GM18951 (cell line): ENCODE results near the gene SGMS1.

Source experiments
- POLR2A ChIP-seq: IDR thresholded peaks from 4 replicates; pipeline ENCODE4 v1.6.1; 2011; ENCODE audit warnings: mild to moderate bottlenecking; ENCODE audit not compliant: insufficient read length, insufficient read depth; ENCODE audit errors: extremely low read depth
- in situ Hi-C: fragments of 300-500 bp; cut with MboI; formaldehyde crosslinking; loops from one replicate; pipeline ENCODE4 v1.12.0; 2022; ENCODE audit warnings: low sequenced_read_pairs, mixed read lengths, inconsistent platforms; ENCODE audit not compliant: unreplicated experiment

The SGMS1 gene

GRCh38 chr10:50480054-50481007 is 143.4 kb downstream of the SGMS1 start:
- in situ Hi-C loops = no loop called here
- no peak for TF ChIP-seq POLR2A

DNA sequence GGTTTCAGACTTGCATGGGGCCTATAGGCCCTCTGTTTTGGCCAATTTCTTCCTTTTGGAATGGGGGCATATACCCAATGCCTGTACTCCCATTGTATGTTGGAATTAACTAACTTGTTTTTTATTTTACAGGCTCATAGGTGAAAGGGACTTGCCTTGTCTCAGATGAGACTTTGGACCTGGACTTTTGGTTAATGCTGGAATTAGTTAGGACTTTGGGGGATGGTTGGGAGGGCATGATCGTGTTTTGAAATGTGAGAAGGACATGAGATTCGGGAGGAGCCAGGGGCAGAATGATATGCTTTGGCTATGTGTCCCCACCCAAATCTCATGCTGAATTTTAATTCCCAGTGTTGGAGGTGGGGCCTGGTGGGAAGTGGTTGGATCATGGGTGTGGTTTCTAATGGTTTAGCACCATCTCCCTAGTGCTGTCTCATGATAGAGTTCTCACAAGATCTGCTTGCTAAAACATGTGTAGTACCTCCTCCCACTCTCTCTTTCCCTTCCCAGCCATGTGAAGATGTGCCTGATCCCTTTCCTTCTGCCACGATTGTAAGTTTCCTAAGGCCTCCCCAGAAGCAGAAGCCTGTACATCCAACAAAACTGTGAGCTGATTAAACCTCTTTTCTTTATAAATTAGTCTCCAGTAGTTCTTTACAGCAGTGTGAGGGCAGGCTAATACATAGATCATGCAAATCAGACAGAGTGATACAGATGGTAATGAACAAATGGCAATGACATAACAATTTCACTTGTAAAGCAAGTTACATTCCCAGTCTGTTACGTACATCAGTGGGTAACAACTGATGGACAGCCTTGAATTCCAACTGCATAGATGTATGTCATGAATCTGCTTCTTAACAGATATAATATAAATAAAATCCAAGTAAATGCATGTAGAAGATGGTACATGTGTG is 146.2 kb downstream of the SGMS1 start:
- TF ChIP-seq POLR2A = no peak

DNA sequence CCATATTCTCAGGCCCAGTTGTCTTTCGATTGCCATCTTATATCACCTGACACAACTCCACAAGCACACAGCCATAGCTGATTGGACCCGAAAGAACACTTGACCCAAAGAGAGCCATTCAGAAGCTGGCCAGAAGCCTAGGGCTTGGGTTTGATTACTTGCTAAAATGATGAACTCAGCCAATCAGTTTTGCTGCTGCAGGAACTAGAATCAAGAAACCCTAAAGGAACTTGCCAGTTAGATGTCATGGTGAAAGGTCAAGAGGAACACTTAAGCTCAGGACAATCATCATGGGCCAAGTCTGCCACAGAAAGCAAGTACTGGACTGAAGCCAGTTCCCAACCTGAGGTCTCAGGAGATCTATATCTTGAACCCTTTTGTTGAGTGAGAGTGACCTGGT is 150.0 kb downstream of the SGMS1 start:
- in situ Hi-C loops = no loop called here
- TF ChIP-seq POLR2A = no peak

More for the DNA sequence above, 146.2 kb downstream of the SGMS1 start:
- in situ Hi-C loops = no loop called here

- in situ Hi-C loops = no loop called here
- no peak for TF ChIP-seq POLR2A
Measured at GRCh38 chr10:50472914-50473313, 150.8 kb downstream of the SGMS1 start.

DNA sequence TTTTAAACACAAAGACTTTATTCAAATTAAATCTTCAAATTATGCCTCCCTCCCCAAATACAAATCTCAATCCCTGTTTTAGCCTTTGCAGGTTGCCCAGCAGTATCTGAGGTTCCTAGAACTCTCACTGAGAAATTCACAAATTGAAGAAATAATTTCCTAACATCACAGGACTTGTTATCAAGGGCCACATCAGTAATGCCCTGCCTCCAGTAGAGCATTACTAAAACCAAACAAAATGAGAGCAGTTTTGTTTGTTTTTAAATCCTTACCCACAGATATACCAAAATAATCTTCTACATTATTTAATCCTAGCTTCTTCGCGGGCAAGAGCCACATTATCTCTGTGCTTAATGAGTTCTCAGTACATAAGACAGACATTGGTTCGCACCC is 152.2 kb downstream of the SGMS1 start:
- in situ Hi-C loops = no loop called here
- no peak for TF ChIP-seq POLR2A

DNA sequence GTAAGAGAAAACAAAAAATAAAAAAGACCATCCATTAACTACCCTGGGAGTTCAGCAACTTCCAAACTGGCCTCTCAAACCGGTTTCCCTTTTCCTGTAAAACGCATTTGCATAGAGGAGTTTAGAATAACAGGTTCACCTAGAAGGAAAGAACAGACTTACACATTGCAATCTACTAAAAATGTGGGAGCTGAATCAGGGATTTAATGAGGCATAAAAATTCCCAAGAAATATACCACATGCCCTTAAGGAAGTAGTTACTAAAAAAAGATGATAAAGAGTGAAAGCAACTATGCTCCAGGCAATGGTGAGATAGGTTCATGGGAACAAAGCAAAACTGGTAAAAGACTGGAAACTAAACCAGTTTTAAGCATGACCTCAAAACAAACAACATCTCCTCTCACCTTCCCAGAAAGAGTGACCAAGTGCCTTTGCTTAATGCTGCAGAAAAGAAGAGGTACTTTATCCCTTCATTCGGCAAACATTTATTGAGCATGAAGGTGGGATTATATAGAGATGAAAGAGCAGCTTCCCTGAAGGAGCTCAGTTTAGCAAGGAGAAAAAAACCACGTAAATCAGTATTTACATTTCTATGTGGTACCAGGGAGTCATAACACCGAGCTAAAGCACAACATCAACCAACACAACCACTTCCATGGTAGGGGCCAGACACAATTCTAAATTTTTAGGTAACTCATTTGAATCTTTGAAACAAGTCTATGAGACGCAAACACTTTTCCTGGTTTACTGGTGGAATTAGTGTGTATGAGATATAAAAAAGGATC is 152.8 kb downstream of the SGMS1 start:
- TF ChIP-seq POLR2A = no peak
- in situ Hi-C loops = no loop called here

DNA sequence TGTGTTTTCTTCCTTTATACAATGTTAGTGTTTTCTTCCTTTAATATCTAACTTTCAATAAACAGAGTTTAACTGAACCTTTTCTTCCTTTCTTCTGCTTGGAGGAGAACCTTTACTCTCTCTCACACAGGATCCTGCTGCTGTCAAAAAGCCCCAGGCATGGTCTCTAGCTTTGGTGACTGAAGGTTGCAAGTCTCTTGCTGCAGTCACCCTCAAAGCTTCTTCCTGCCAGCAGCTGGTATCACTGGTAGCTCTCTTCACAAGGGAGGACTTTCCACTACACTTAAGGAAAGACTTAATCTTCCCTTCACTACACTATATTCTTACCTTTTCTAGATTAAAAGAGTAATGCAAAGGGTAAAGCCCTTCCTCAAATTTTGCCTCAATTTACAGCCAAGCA is 153.4 kb downstream of the SGMS1 start:
- TF ChIP-seq POLR2A = no peak
- in situ Hi-C loops = no loop called here

DNA sequence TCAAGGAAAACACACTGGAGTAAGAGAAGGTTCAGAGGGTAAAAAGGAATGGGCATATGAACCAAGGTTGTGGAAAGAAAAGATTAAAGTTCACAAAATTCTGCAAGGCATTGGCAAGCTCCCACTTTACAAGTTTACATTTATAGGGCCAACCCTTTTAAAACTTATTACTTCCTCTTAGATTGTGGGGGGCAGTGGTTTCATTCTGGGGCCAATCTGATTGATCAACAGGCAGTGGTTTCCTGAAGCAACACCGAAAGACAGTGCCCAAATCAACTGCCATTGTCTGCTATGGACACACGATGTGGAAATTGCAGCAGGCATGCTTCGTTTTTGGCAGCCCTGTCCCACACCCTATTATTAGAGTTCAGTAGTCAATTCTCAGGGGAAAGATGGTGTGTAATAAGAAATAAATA is 154.0 kb downstream of the SGMS1 start:
- TF ChIP-seq POLR2A = no peak
- in situ Hi-C loops = no loop called here

- no peak for TF ChIP-seq POLR2A
- in situ Hi-C loops = no loop called here
Measured at GRCh38 chr10:50469288-50469687, 154.5 kb downstream of the SGMS1 start.

GRCh38 chr10:50467209-50467608 is 156.5 kb downstream of the SGMS1 start:
- in situ Hi-C loops = no loop called here
- TF ChIP-seq POLR2A = no peak

GRCh38 chr10:50464004-50464409 is 159.7 kb downstream of the SGMS1 start:
- in situ Hi-C loops = no loop called here
- no peak for TF ChIP-seq POLR2A

DNA sequence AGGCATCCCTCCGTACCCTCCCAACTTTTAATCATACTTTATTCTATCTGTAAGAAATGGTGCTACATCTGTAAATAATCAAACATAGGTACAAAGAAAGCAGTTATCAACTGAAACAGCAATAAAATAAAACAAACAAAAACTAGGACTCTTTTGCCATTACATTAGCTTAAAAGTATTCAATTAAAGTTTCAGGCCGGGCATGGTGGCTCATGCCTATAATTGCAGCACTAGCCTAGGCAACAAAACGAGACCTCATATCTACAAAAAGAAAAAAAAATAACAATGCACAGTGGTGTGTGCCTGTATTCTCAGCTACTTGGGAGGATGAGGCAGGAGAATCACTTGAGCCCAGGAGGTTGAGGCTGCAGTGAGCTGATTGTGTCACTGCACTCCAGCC is 161.9 kb downstream of the SGMS1 start:
- TF ChIP-seq POLR2A = no peak
- in situ Hi-C loops = no loop called here

- in situ Hi-C loops = no loop called here
- TF ChIP-seq POLR2A = no peak
Measured at GRCh38 chr10:50461123-50461522, 162.6 kb downstream of the SGMS1 start.
